NCI-H146 treated with DMSO at 0.1 percent for 48 hours (cell line): Measurements from ENCODE around the gene KCNJ16.
"Not testable (repeated sequence)": the region's sequence is repeated elsewhere in the genome, so short reads cannot be mapped to it uniquely, and the experiment has no call there.

Source experiments
- DNase-seq: peaks from one replicate; lab custom pipeline; 2025; ENCODE audit not compliant: unreplicated experiment; lab: John Stamatoyannopoulos, UW

KCNJ16 gene

GRCh38 chr17:70074956-70075355 lies at the start of gene KCNJ16:
Gene KCNJ16 (plus strand): TSS chr17:70075225. CDS start chr17:70132088, 56,863 bp downstream.
- DNase-seq: no peak

GRCh38 chr17:70028397-70028796 lies 46.6 kb upstream of the KCNJ16 start:
- DNase-seq: no peak

- no peak for DNase-seq
These were observed 45.9 kb upstream of the KCNJ16 start for GRCh38 chr17:70028978-70029767.

- DNase-seq: no peak
These were observed 44.7 kb upstream of the KCNJ16 start for GRCh38 chr17:70030371-70030770.

- no peak for DNase-seq
These were observed 43.7 kb upstream of the KCNJ16 start for GRCh38 chr17:70031341-70031740.

- no peak for DNase-seq
These were observed 41.9 kb upstream of the KCNJ16 start for GRCh38 chr17:70033165-70033564.

- no peak for DNase-seq
These were observed 40.9 kb upstream of the KCNJ16 start for GRCh38 chr17:70034158-70034557.

- no peak for DNase-seq
These were observed 37.5 kb upstream of the KCNJ16 start for GRCh38 chr17:70037498-70037897.

GRCh38 chr17:70040336-70040735 lies 34.7 kb upstream of the KCNJ16 start:
- no peak for DNase-seq

- DNase-seq: no peak
These were observed 34.0 kb upstream of the KCNJ16 start for GRCh38 chr17:70041061-70041460.

GRCh38 chr17:70041540-70041939 lies 33.5 kb upstream of the KCNJ16 start:
- DNase-seq: no peak

GRCh38 chr17:70045780-70046179 lies 29.2 kb upstream of the KCNJ16 start:
- not testable (repeated sequence) for DNase-seq

GRCh38 chr17:70047619-70048419 lies 27.2 kb upstream of the KCNJ16 start:
- no peak for DNase-seq

- no peak for DNase-seq
These were observed 25.0 kb upstream of the KCNJ16 start for GRCh38 chr17:70049801-70050591.

- no peak for DNase-seq
These were observed 24.1 kb upstream of the KCNJ16 start for GRCh38 chr17:70050931-70051330.

- DNase-seq: no peak
These were observed 21.5 kb upstream of the KCNJ16 start for GRCh38 chr17:70053241-70054234.

- no peak for DNase-seq
These were observed 20.0 kb upstream of the KCNJ16 start for GRCh38 chr17:70055000-70055399.

- DNase-seq: no peak
These were observed 16.0 kb upstream of the KCNJ16 start for GRCh38 chr17:70059071-70059470.

- no peak for DNase-seq
These were observed 15.4 kb upstream of the KCNJ16 start for GRCh38 chr17:70059649-70060048.

- DNase-seq: no peak
These were observed 14.6 kb upstream of the KCNJ16 start for GRCh38 chr17:70060415-70060814.
